K562 (cell line): ENCODE measurements around the gene ERO1B. TPM values are rescaled to one million over a fixed set of nuclear protein-coding genes. Genes with fewer than 3 reads are reported as not detected.

Source experiments
- ATAC-seq: fragments of 200-7000 bp; cut with Tn5 transposase; 3 replicates; pipeline ENCODE4 v1.9.1; 2020; ENCODE audit warnings: moderate library complexity
- BruUV-seq: library from RNA; stranded (reverse); fragments of 400-500 nt; replicated peaks from 2 replicates; lab custom pipeline; 2021; lab: Mats Ljungman, UMichigan
- CTCF ChIA-PET: fragments of 300-600 bp; formaldehyde crosslinking; extraction: SDS; loops from one replicate; lab custom pipeline; 2021; ENCODE audit warnings: low intra/inter-chr PET ratio; lab: Yijun Ruan, JAX
- POLR2A ChIA-PET: fragments of 300-600, 350-650 bp; sonication (Branson Sonifier 250); formaldehyde crosslinking; extraction: SDS; loops from one replicate; lab custom pipeline; 2021; ENCODE audit warnings: antibody characterized with exemption, inconsistent platforms; lab: Yijun Ruan, JAX
- DNase-seq, 4 experiments: peaks; one replicate each; pipeline versions ENCODE4 v3.0.0 to v3.0.0-alpha.2; 2011 to 2018; ENCODE audit warnings: low spot score in 3 of 4, mixed read lengths in 3 of 4; ENCODE audit errors: extremely low read depth in 1 of 4
- FAIRE-seq: peaks from 2 replicates; lab custom pipeline; 2011; peaks lifted over from hg19 to GRCh38; lab: Jason Lieb, UNC
- H2AFZ ChIP-seq: 2 replicates; pipeline ENCODE4 v1.6.0; 2011; ENCODE audit warnings: low read depth, low read length, control low read depth, inconsistent platforms
- H3K27ac ChIP-seq: fragments of 200-600 bp; 3 replicates; pipeline ENCODE4 v1.8.0; 2011; ENCODE audit warnings: low read depth, mild to moderate bottlenecking, control low read depth, inconsistent platforms, low read length, moderate library complexity, mixed read lengths; ENCODE audit errors: extremely low read depth
- H3K27me3 ChIP-seq, 2 experiments: fragments of 300-600 bp in 1 of 2; 2 replicates in 1 of 2; 3 replicates in 1 of 2; pipeline versions ENCODE4 v1.6.0 to v1.8.0; 2011; ENCODE audit warnings: inconsistent platforms in 2 of 2, low read length in 2 of 2, mild to moderate bottlenecking in 1 of 2, mixed read lengths in 1 of 2, moderate library complexity in 1 of 2; ENCODE audit not compliant: control insufficient read depth in 2 of 2, insufficient read depth in 2 of 2
- H3K36me3 ChIP-seq: fragments of 300-600 bp; 3 replicates; pipeline ENCODE4 v1.8.0; 2011; ENCODE audit warnings: mild to moderate bottlenecking, low read length, inconsistent platforms; ENCODE audit not compliant: control insufficient read depth, insufficient read depth
- H3K4me1 ChIP-seq, 2 experiments: fragments of 200-600 bp in 1 of 2; replicated peaks in 1 of 2; 2 replicates in 1 of 2; 3 replicates in 1 of 2; pipeline versions ENCODE4 v1.5.1 to v1.8.0; 2011; ENCODE audit warnings: inconsistent platforms in 2 of 2, low read length in 2 of 2, mild to moderate bottlenecking in 1 of 2, mixed read lengths in 1 of 2, moderate library complexity in 1 of 2; ENCODE audit not compliant: control insufficient read depth in 2 of 2, insufficient read depth in 2 of 2
- H3K4me2 ChIP-seq: 2 replicates; pipeline ENCODE4 v1.6.1; 2011; ENCODE audit warnings: low read length, control low read depth, inconsistent platforms, mixed read lengths; ENCODE audit not compliant: insufficient read depth
- H3K4me3 ChIP-seq: fragments of 200-600 bp; sonication (generic), shearing (Covaris generic); 2 replicates; pipeline ENCODE4 v1.5.1; 2016; ENCODE audit warnings: control low read depth, inconsistent platforms
- H3K79me2 ChIP-seq: fragments of 200-600 bp; 3 replicates; pipeline ENCODE4 v1.8.0; 2011; ENCODE audit warnings: low read length, inconsistent platforms; ENCODE audit not compliant: control insufficient read depth, insufficient read depth
- H3K9ac ChIP-seq, 2 experiments: 2 replicates each; pipeline versions ENCODE4 v1.6.0 to v1.6.1; 2011; ENCODE audit warnings: low read depth in 2 of 2, low read length in 2 of 2, control low read depth in 1 of 2, inconsistent platforms in 1 of 2, mild to moderate bottlenecking in 1 of 2, mixed read lengths in 1 of 2; ENCODE audit not compliant: insufficient read depth in 1 of 2
- H3K9me1 ChIP-seq: one replicate; pipeline ENCODE4 v1.6.0; 2011; ENCODE audit warnings: inconsistent platforms, mild to moderate bottlenecking, low read length, moderate library complexity; ENCODE audit not compliant: control insufficient read depth, insufficient read depth
- H3K9me3 ChIP-seq: replicated peaks from 2 replicates; pipeline ENCODE4 v1.5.1; 2011; ENCODE audit warnings: low read depth, low read length, inconsistent platforms; ENCODE audit not compliant: control insufficient read depth, insufficient read depth
- H4K20me1 ChIP-seq: replicated peaks from 2 replicates; pipeline ENCODE4 v1.6.1; 2011; ENCODE audit warnings: low read length, inconsistent platforms, mixed read lengths; ENCODE audit not compliant: control insufficient read depth, insufficient read depth
- ADNP ChIP-seq: fragments of 200-800 bp; sonication (Bioruptor generic); IDR thresholded peaks from 2 replicates; pipeline ENCODE4 v1.6.1; 2016; ENCODE audit warnings: missing genetic modification characterization, missing compliant biosample characterization
- JUN ChIP-seq, 2 experiments: sonication (generic) in 1 of 2; formaldehyde crosslinking in 1 of 2; IDR thresholded peaks; 2 replicates each; pipeline versions ENCODE4 v1.6.1 to v1.8.0; 2012 to 2022; ENCODE audit warnings: borderline replicate concordance in 2 of 2, mild to moderate bottlenecking in 2 of 2, improper control_type of control experiment in 1 of 2, low read depth in 1 of 2, low read length in 1 of 2, missing genetic modification reagents in 1 of 2
- MTA1 ChIP-seq: fragments of 450-650 bp; IDR thresholded peaks from 2 replicates; pipeline ENCODE4 v1.6.1; 2017; ENCODE audit warnings: borderline replicate concordance
- NCOA6 ChIP-seq: fragments of 450-650 bp; IDR thresholded peaks from 2 replicates; pipeline ENCODE4 v1.6.1; 2017; ENCODE audit warnings: mild to moderate bottlenecking
- RCOR1 ChIP-seq, 2 experiments: IDR thresholded peaks; 2 replicates each; pipeline ENCODE4 v1.6.1; 2012; ENCODE audit warnings: low read depth in 2 of 2, low read length in 2 of 2, borderline replicate concordance in 1 of 2, improper control_type of control experiment in 1 of 2
- SOX6 ChIP-seq: fragments of 450-650 bp; IDR thresholded peaks from 2 replicates; pipeline ENCODE4 v1.6.1; 2014; ENCODE audit warnings: mild to moderate bottlenecking
- XRCC4 ChIP-seq: IDR thresholded peaks from one replicate; pipeline ENCODE4 v1.6.1; 2011; ENCODE audit not compliant: insufficient read depth, insufficient read length; ENCODE audit errors: extremely low read depth
- ZFP36 ChIP-seq: fragments of 150-350 bp; IDR thresholded peaks from 2 replicates; pipeline ENCODE4 v1.6.1; 2018; ENCODE audit warnings: low read length, low read depth; ENCODE audit not compliant: partially characterized antibody
- ZNF12 ChIP-seq: sonication (generic); formaldehyde crosslinking; IDR thresholded peaks from 2 replicates; pipeline ENCODE4 v1.4.0; 2020; ENCODE audit warnings: mild to moderate bottlenecking, missing genetic modification reagents
- ZNF232 ChIP-seq: sonication (generic); formaldehyde crosslinking; IDR thresholded peaks from 2 replicates; pipeline ENCODE4 v1.8.0; 2022; ENCODE audit warnings: mild to moderate bottlenecking, missing genetic modification reagents
- ZNF436 ChIP-seq: fragments of 250-450, 450-650 bp; sonication (Bioruptor Pico); formaldehyde crosslinking; IDR thresholded peaks from 2 replicates; pipeline ENCODE4 v1.7.0; 2020; ENCODE audit warnings: mild to moderate bottlenecking
- in situ Hi-C: fragments of 300-500 bp; cut with MboI; formaldehyde crosslinking; loops from 4 replicates; pipeline ENCODE4 v1.15.0; 2018; ENCODE audit warnings: inconsistent platforms, mixed read lengths
- intact Hi-C: fragments of 100-400 bp; cut with micrococcal nuclease; formaldehyde crosslinking; loops from 2 replicates; pipeline ENCODE4 v1.14.2; 2022
- polyA plus RNA-seq, 8 experiments: library from polyadenylated mRNA; depleted of rRNA in 4 of 8; stranded (reverse) in 5 of 8; unstranded in 3 of 8; fragments of >200 nt; fragmentation: Nextera tagmentation in 2 of 8; fragmentation: Illumina TruSeq in 1 of 8; extraction: Ambion mirVana in 2 of 8; extraction: Trizol in 1 of 8; gene quantifications; 2 replicates each; pipeline versions ENCODE4 v1.2.1 to v1.2.3, GENCODE V29; 2011 to 2014; ENCODE audit warnings: inconsistent platforms in 1 of 8, missing spikeins in 1 of 8
- total RNA-seq, 7 experiments: library from RNA; depleted of rRNA in 6 of 7; stranded (reverse); fragments of >200 nt in 6 of 7; fragmentation: Illumina TruSeq in 2 of 7; extraction: Trizol in 2 of 7; gene quantifications; 2 replicates each; pipeline versions ENCODE4 v1.2.1 to v1.2.3, GENCODE V29; 2011 to 2021; ENCODE audit warnings: low replicate concordance in 1 of 7
- TF ChIP-seq, protein P1 (sequence below): fragments of 450-650 bp; IDR thresholded peaks from 2 replicates; pipeline ENCODE4 v1.6.1; 2018; ENCODE audit not compliant: partially characterized antibody
- TF ChIP-seq, protein P2 (sequence below): fragments of 450-650 bp; IDR thresholded peaks from 2 replicates; pipeline ENCODE4 v1.6.1; 2016
- TF ChIP-seq, protein P3 (sequence below), 2 experiments: IDR thresholded peaks; 2 replicates each; pipeline ENCODE4 v1.6.1; 2011; ENCODE audit warnings: borderline replicate concordance in 1 of 2, control low read depth in 1 of 2, low read depth in 1 of 2, low read length in 1 of 2, mild to moderate bottlenecking in 1 of 2, mixed read lengths in 1 of 2, moderate library complexity in 1 of 2; ENCODE audit not compliant: insufficient read depth in 1 of 2, insufficient read length in 1 of 2, poor library complexity in 1 of 2, severe bottlenecking in 1 of 2; ENCODE audit errors: extremely low read depth in 1 of 2

Gene ERO1B
- total and polyA plus RNA-seq, 9 of the 15 experiments (the other 6 are each of a cell fraction or from before 2014, with no cell fraction given), result 0.59 to 6.4 (median 4.2) TPM

DNA sequence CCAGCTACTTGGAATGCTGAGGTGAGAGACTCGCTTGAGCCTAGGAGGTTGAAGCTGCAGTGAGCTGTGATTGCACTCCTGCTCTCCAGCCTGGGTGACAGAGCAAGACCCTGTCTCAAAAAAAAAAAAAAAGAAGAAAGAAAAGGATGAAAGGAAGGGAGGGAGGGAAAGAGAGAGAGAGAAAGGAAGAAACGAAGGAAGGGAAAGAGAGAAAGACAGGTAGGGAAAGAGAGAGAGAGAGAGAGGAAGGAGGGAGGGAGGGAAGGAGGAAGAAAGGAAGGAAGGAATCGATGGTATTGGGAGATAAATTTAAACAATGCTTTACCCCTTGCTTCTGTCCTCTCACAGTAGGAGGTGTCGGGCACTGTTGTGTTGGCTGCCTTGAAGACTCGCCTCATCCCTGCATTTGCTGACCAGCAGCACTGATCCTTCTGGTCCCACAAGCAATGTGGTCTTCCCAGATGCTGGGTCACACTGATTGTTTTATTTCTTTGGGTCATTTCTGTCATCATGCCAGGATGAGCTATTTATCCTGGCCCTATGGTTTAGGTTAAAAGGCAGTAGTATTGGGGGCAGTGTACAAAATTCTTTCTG is 108.5 kb downstream of the ERO1B start (continued):
- TF ChIP-seq, protein P1, sequence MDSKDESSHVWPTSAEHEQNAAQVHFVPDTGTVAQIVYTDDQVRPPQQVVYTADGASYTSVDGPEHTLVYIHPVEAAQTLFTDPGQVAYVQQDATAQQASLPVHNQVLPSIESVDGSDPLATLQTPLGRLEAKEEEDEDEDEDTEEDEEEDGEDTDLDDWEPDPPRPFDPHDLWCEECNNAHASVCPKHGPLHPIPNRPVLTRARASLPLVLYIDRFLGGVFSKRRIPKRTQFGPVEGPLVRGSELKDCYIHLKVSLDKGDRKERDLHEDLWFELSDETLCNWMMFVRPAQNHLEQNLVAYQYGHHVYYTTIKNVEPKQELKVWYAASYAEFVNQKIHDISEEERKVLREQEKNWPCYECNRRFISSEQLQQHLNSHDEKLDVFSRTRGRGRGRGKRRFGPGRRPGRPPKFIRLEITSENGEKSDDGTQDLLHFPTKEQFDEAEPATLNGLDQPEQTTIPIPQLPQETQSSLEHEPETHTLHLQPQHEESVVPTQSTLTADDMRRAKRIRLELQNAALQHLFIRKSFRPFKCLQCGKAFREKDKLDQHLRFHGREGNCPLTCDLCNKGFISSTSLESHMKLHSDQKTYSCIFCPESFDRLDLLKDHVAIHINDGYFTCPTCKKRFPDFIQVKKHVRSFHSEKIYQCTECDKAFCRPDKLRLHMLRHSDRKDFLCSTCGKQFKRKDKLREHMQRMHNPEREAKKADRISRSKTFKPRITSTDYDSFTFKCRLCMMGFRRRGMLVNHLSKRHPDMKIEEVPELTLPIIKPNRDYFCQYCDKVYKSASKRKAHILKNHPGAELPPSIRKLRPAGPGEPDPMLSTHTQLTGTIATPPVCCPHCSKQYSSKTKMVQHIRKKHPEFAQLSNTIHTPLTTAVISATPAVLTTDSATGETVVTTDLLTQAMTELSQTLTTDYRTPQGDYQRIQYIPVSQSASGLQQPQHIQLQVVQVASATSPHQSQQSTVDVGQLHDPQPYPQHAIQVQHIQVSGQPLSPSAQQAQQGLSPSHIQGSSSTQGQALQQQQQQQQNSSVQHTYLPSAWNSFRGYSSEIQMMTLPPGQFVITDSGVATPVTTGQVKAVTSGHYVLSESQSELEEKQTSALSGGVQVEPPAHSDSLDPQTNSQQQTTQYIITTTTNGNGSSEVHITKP, result no peak
- no peak for TF ChIP-seq MTA1
- no peak for TF ChIP-seq NCOA6
- no peak for TF ChIP-seq ZNF436 (CRISPR knock-in tag)

DNA sequence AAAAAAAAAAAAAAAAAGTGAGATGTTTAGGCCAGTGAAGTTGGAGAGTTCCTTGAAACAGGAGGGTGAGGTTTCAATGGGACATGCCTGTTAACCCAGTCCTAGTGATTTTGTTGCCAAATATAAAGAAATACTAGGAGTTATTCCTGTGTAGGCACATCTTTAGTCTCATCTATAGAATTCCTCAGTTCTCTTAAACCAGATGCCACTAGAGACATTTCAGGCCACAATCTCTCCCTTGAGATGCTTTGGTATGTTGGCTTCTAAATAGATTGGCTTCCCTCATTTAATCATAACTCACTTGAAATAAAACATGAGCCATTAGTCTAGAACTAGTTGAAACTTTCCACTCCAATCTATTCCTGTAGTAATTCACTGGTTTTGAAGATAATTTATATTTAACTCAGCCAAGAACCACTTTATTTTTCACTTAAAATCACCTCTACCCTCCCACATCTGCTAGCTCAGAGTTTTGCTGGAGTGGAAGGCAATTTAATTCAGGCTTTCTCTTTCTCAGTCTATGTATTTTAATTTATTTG is 109.6 kb downstream of the ERO1B start:
- Histone ChIP-seq H3K27ac (no peak overlapping the region), H2AFZ (no peak overlapping the region), H3K9me3 (no peaks in the 10 kb centered on the region), H3K4me1 (no peaks in the 10 kb centered on the region), H3K79me2 (no peaks in the 10 kb centered on the region), H3K4me3 (no peak overlapping the region), H4K20me1 (no peaks in the 10 kb centered on the region), H3K36me3 (no peaks in the 10 kb centered on the region), H3K9me1 (no peaks in the 10 kb centered on the region), H3K4me2 (no peak overlapping the region), H3K27me3 (peaks cover 29 to 57% of the 10 kb centered on the region in 2 experiments), H3K9ac (no peak overlapping the region)
- no peak for TF ChIP-seq JUN (IDR thresholded peaks at IDR 0.05; ENCODE audit: borderline replicate concordance, low read depth, low read length)
- TF ChIP-seq JUN (CRISPR knock-in tag; IDR thresholded peaks at IDR 0.05; ENCODE audit: borderline replicate concordance), result no peak
- TF ChIP-seq SOX6, result no peak
- no peak for TF ChIP-seq ZNF12 (CRISPR knock-in tag)
- no peak for TF ChIP-seq ZNF232 (CRISPR knock-in tag)
- TF ChIP-seq XRCC4, result no peak
- TF ChIP-seq, protein P2, sequence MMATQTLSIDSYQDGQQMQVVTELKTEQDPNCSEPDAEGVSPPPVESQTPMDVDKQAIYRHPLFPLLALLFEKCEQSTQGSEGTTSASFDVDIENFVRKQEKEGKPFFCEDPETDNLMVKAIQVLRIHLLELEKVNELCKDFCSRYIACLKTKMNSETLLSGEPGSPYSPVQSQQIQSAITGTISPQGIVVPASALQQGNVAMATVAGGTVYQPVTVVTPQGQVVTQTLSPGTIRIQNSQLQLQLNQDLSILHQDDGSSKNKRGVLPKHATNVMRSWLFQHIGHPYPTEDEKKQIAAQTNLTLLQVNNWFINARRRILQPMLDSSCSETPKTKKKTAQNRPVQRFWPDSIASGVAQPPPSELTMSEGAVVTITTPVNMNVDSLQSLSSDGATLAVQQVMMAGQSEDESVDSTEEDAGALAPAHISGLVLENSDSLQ, result no peak
- TF ChIP-seq ADNP (tag), result no peak
- no peak for TF ChIP-seq ZFP36
- TF ChIP-seq, protein P3, sequence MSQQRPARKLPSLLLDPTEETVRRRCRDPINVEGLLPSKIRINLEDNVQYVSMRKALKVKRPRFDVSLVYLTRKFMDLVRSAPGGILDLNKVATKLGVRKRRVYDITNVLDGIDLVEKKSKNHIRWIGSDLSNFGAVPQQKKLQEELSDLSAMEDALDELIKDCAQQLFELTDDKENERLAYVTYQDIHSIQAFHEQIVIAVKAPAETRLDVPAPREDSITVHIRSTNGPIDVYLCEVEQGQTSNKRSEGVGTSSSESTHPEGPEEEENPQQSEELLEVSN (IDR thresholded peaks at IDR 0.05; ENCODE audit: borderline replicate concordance in 1 of 2, extremely low read depth in 1 of 2, insufficient read depth in 1 of 2, insufficient read length in 1 of 2, low read depth in 1 of 2, low read length in 1 of 2, poor library complexity in 1 of 2, severe bottlenecking in 1 of 2), result no peak
- no peak for TF ChIP-seq RCOR1 (IDR thresholded peaks at IDR 0.05; ENCODE audit: borderline replicate concordance in 1 of 2, low read depth in 2 of 2, low read length in 2 of 2)
- in situ Hi-C loops, result no loop called here
- ATAC-seq, result no peak
- no peak for DNase-seq
- ChIA-PET POLR2A (no interaction called here), CTCF (no interaction called here)
- intact Hi-C loops, result no loop called here
- BruUV-seq, result no TSS peak
- no peak for FAIRE-seq
